MV-4-11 (cell line): ENCODE data around the gene PAM.

Experiments used
- DNase-seq: peaks from one replicate; lab custom pipeline; 2025; lab: John Stamatoyannopoulos, UW

The PAM gene

DNA sequence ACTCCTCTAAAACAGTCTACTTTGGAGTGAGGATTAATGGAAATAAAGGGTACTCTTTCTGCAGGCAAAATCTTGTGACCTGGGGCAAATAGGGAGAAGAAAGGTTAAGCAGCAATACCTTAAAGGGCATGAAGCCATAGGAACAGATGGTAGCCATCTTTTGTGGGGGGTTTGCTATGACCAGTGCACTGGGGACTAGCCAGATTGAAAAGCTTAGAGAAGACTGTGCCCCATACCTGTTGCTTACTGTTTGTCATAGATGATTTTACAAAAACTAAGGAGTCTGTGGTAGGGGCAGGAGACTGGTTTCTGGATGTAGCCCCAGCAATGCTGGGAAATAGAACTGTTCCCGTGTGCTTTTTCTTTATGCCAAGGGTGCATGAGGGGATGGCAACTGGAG is 58.6 kb downstream of the PAM start:
- DNase-seq: no peak

DNA sequence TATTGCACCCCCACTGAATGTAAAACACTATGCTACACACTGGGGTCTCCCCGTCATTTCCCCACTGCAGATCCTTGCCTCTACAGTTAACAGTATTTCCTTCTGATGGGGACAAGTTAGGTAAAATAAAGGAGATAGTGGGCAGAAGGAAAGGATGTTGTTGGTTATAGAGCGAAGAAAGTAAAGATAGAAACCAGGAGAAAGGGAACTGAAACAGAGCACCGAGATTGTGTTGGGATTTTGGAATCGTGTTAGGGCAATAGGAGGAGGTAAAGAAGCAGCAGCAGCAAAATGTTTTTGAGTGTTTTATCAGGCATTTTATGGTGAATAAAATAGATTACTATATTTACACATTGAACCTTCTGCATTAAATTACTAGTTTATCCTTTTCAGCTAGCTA is 60.0 kb downstream of the PAM start:
- no peak for DNase-seq

DNA sequence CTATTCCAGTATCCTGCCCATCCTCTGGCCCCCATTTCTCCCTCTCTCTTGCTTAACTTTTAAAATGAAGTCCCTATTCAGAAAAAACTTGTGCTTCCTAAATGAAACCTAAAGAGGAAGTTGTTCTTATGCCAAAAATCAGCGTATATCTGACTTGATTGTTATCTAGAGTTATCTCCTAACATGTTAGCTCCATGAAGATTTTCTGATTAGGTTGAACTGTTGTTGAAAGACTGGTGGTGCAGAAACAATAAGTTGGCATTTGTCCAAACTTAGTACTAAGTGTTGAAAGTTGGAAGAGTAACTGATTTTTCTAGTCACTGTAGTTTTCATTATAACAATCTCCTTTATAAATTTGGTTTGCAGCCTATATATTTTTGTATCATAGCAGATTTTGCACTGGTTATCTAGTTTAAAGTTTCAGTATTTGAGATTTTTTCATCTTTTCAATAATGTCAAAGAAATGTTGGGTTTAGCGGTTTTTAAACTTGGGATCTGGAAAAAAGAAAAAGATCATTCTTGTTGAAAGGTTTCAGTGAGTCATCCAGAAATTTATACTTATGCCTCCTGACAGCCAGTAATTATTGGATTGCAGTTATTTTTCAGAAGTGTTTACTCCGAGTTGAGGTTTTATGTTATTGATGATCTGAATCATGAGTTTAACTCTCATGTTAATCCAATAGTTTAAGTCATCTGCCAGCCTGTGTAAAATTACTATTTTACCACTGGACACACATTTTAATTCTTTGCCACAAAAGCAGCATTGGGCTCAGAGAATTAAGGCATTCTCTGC is 60.6 kb downstream of the PAM start:
- DNase-seq: peak; percentile 65

DNA sequence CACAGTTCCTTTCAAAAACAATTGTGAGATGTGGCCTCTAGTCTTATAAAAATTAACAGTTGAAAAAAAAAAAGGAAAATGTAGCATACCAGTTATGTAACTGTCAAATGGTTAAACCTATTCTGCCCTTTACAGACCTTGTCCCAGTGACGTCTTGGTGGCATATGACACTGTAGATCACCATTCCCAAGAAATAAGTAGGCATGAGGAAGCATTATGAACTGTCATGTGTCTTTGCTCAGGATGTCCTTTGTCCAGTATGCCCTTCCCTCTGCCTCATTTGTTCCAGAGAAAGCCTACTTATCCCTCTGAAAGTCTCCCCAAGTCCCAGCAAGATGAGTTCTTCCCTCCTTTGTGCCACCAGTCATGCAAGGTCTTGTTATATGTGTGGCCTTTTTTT is 63.2 kb downstream of the PAM start:
- DNase-seq: no peak

DNA sequence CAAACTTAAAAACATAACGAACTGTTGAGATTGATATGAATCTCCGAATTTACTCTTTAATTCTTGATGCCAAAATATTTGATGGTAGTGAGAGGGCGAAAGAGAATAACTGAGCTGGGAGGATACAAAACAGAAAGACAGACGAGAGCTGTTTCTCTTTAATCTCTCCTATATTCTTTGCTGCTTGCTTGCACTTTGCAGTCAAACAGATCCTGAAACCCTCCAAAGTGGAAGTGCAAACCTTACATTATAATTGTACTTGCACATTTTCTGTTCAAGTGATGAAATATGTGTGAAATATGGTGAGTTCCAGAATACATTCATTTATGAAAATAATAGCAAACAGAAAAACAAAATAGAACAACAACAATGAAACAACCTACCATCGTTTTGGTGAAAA is 63.8 kb downstream of the PAM start:
- peak; percentile 5 for DNase-seq

DNA sequence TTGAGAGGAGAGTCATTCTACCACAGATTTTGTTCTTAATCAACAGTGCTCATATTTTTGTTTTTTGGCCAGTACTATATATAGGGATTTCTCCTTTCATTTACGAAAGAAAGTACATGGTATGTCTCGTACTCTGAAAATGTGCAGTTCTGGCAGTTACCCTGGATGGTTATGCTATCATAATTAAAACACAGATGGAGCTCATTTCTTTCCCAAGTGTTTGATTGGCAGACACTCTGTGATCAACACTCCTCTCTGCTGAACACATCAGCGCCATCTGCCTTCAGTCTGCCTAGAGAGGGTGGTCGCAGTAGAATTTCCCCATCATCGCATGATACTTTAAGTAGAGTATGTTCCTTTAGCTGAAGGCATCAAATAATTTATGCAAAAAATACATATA is 64.5 kb downstream of the PAM start:
- DNase-seq: no peak

DNA sequence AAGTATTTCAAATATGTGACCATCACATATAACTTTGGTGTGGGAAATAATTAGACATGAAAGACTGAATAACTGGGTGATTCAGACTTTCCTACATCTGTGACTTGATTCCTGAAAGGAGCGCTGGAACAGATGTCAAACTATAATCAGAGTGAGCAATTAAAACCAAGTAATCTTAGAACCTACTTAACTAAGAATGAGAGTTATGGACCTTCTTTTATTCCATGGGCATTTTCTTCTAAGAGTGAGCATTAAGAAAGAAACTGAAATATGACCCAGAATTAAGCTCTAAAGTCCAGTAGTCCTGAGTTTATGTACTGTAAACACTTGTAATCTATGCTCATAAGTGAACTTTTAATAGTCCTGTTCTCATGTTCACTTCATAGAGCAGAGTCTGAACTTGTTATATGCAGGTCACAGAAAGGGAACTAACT is 68.4 kb downstream of the PAM start:
- DNase-seq: no peak

DNA sequence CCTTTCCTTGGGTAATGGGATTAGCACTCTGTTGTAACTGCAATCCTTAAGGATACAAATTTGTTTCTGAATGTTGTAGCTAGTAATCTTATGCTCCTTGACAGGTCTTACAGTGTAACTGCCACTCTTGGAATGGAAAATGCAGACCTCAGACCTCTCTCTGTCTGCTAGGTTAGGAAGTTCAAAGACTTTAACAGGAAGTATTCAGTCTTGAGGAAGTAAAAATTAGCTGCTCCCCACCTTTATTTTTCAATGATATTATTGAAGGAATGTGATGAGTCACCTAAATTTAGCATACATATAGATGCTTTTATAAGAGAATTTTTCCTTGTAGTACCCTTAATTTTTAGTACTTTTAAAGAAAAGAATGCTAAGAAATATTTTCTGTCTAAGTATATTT is 71.5 kb downstream of the PAM start:
- DNase-seq: no peak

DNA sequence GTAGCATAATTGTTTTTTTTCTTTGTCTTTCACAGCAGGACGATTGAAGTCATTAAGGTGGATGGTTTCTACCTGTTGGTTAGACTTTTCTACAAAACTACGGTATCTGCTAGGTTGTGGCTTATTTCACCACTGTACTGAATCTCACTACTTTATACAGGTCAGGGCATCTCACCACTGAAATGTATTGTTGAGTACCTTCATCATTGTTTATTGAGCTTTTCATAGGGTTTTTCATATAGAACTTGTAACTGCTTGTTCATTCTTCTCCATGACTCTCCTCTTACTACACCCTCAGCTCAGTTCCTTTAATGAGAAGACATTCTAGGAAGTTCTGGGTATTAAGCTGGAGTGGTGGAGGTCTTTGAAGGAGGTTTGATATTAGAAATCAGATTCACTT is 75.1 kb downstream of the PAM start:
- DNase-seq: no peak

DNA sequence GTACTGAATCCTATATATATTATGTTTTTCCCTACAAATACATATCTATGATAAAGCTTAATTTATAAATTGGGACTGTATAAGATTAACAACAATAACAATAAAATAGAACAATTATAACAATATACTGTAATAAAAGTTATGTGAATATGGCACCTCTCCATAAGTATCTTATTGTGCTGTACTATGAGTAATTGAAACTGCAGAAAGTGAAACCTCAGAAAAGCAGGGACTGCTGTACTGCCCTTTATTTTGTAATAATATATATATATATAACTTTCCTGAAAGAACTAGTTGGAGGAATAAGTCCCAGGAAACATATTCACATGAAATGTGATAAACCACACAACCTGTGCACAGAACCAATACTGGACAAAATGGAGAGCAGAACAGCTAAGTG is 77.3 kb downstream of the PAM start:
- DNase-seq: no peak

DNA sequence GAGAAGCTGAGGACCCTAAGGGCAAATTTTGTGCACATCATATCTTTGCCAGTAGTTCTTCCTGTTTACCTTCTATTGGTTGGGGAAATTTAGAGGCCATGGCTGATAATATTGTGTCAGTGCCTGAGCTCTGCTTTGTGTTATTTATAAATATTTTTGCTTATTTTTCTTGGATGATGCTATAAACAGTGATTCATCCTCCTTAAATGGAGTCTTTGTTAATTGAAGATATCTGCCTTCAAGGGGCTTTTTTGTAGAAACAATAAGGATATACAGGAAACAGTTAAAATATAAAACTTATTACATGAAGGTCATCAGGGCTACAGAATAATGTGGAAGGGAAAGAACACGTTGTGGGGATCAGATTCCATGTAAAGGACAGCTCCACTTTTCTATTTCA is 78.0 kb downstream of the PAM start:
- no peak for DNase-seq

DNA sequence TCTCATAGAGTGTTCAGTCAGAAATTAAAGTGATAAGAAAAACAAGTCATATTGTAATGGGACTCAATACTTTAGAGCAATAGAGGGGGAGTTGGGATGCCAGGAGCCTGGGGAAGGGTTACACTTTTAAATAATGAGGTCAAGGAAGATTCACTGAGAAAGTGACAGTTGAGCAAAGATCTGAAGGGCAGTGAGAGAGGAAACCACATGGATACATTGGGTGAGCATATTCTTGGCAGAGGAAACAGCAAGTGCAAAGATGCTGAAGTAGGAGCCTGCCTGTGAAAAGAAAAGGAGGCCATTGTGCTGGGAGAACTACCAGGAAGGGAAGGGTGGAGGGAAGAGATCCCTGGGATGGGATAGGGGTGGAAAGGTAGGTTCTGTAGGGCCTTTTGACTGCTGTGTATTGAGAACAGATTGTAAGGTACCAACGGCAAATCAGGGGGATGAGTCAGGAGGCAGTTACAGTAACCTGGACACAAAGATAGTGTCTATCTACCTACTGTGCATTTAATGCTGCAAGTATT is 79.4 kb downstream of the PAM start:
- peak; percentile 23 for DNase-seq

DNA sequence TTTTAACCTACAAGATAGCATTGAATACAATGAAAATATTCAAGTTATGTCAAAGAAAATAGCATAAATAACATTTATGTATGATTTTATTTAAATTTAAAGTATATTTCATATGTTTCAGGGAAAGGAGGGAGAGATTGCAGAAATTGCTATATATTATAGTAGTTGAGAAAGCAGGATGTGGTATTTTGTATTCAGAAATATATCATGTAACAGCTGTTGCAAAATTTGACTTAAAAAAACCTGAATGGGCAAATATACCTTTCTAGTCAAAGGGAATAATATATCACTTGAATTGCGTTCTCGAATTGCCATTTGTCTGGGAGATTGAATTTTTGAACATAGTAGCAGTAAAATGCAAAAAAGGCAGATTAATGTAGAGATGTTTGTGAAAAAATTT is 80.6 kb downstream of the PAM start:
- no peak for DNase-seq

DNA sequence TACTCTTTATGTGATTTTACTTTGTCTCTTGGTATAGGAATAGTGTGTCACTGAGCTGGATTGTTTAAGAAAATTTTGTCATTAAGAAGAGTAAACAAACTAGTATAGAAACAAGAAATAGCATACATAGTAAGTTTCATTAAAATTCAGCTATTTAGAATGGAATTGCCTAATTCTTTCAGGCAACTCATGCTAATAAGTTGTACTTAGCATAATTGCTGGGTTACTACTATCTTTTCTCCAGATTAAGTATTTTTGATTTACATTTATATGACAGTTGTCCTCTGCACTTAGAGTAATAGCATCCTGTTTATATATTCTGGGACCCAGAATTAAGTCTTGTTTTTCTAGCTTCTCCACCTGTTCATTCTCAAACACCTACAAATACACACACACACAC is 85.9 kb downstream of the PAM start:
- no peak for DNase-seq

DNA sequence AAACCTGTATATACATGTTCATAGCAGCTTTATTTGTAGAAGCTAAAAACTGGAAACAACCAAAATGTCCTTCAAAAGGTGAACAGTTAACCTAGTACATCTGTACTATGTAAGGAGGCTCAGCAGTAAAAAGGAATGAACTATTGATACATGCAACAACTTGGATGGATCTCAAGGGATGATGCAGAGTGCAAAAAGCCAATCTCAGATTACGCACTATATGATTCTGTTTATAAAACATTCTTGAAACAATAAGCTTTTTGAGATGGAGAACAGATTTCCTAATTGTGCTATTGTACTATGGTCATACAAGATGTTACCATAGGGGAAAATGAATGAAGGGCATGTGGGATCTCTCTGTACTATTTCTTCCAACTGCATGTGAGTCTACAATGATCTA is 88.9 kb downstream of the PAM start:
- no peak for DNase-seq

DNA sequence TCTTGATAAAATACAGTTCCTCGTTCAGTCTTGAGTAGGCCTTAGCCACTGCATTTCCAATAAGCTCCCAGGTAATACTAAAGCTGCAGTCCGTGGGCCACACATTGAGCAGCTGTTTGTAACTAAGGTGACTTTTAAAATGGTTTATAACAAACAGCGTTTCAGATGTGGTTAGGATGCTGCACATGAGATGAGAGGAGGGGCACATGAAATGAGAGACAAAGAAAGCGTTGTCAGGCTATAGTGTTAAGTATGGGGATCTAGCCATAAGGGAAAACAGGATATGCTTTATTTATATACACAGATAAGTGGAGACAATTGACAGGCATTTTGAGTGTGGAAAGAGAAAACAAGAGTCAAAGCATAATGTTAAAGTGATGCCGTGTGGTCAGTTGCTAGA is 89.9 kb downstream of the PAM start:
- DNase-seq: no peak

DNA sequence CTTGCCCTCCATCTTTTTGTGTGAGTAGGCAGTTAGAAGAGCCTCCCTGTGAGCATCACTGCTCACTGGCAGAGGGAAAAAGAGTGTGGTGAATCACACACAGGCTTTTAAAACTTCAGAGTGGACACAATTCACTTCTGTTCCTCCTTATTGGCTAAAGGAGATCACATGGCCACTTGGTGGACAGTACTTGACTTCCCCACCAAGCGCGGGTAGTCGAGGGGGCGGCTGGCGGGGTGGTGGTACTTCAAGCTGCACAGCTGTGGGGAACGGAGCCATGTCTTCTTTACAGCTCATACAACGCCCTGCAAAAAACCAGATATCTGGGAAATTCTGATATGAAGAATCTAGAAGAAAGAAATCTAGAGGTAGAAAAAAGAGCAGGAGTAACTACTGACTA is 95.4 kb downstream of the PAM start:
- DNase-seq: no peak

DNA sequence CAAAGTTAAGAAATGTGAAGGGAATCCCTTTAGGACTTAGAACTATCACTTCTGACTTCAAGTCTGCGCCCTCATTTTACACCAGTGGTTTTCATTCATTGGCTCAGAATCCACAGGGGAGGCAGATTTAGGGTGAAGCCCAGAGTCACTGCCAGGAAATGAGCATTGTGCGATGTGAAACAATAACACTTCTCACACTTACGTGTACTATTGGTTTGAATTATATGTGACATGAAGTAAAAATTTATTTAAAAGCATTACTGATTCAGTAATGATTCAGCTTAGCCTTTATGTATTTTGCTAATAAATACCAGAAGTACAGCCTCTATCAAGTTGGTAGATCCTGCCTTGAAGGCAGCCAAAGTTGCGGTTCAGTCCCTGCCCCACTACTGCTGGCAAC is 98.6 kb downstream of the PAM start:
- no peak for DNase-seq

DNA sequence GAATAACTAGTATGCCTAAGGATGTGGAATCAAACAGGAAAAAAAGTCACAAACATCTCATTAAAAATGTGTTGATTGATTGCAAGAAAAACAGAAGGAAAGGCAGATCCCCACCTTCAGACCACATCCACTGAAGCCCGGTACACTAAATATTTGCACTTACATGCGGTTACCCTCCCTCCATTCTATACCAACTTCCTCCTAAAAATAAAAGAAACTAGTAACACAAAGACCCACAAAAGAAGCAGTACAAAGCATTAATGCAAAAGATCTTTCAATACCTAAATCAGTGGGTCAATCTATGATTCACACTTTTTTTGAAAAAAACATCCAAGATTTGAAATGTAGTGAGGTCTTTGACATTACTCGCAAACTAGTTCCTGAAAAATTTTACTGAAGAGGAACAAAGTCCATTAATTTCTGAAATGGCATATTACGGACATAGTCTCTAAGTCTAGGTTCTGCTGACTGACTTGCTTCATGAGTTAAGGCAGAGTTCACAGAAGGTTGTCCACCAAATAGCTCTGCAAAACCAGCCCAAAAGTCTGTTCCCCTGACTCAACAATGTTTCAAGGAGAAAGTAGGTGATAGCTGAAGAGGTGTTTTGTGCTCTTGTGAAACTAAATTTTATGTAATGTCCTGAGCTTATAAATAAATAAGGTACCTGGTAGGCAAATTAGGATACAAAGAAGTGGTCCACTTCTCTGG is 100.7 kb downstream of the PAM start:
- DNase-seq: peak; percentile 48

DNA sequence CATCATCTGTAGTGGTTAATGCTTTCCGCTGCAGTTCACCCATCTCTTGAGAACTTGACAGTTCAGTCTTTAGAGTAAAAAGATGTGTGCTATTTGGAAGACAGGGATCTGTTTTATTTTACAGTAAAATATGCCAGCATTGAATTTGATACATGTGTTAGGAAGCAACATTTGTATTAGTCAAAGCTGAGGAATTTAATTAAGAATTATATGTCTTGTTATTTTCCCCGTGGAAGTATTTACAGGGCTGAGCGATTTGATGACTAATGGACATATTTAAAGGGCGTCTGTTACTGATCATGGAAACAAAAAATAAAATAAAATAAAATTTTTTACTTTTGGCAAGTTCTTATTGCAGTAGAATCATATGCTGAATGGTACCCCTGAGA is 101.3 kb downstream of the PAM start:
- no peak for DNase-seq

DNA sequence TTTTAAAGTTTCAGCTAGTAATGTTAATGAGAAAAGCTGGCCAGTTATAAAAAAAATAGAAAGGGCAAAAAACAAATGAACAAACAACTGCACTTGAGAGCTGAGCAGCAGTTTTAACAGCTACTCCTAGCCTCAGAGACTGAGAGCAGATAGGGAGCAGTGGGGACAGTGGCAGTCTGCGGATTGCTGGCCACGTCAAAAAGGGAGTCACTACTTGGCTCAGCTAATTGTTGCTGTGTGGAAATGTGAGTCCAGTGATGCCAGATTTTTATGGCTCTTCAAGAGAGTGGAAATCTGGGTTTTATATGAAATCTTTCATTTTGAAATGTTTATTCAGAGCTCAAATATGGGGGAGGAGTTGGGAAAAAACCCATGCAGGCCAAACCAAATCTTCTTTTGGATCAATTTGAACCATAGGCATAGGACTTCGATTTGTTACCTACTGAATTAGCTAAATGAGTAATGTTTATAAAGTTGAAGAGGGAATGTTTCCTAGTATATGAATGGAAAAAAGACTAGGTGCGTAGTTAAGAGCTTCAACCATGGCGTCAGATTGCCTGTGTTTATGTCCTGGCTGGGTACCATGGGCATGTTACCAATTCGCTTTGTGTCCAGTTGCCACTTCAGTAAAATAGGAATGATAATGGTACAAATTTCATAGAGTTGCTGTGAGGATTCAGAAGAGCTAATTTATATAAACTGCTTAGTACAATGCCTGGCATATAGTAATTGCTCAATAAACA is 102.1 kb downstream of the PAM start:
- DNase-seq: no peak

DNA sequence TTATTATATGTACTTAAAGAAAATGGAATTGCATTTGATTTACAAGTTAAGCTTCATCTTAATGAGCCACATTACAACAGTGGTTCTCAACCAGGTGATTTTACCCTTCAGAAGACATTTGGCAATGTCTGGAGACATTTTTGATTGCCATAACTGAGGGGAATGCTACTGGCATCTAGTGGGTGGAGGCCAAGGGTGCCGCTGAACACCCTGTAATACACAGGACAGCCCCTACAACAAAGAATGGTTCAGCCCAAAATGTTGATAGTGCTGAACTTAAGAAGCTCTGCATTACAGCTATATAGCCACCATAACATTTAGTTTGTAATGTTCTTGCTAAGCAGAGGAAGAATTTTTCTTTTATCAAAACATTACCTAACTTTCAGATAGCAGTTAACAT is 103.1 kb downstream of the PAM start:
- DNase-seq: no peak

DNA sequence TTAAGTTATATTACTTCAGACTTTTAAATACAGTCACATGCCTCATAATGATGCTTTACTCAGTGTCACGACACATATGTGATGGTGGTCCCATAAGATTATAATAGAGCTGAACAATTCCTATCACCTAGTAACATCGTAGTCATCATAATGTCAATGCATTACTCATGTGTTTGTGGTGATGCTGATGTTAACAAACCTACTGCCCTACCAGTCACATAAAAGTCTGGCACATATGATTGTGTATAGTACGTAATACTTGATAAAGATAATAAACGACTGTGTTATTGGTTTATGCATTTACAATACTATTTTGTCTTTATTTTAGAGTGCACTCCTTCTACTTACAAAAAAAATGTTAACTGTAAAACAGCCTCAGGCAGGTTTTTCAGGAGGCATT is 103.7 kb downstream of the PAM start:
- no peak for DNase-seq
